ACC112 (cell line): ENCODE data around the gene CNOT1.

ENCODE experiments used
- H2AFZ ChIP-seq: fragments of 200-600 bp; sonication (generic); one replicate; pipeline ENCODE4 v1.6.0; 2017; ENCODE audit warnings: antibody characterized with exemption, low read length; ENCODE audit not compliant: unreplicated experiment
- H3K27ac ChIP-seq: fragments of 200-600 bp; sonication (generic); 2 replicates; pipeline ENCODE4 v1.5.1; 2014; ENCODE audit warnings: low read depth, mild to moderate bottlenecking, antibody characterized with exemption, low read length, moderate library complexity
- H3K27me3 ChIP-seq: fragments of 200-600 bp; sonication (generic); 2 replicates; pipeline ENCODE4 v1.6.1; 2014; ENCODE audit warnings: mild to moderate bottlenecking, antibody characterized with exemption, low read length, moderate library complexity, mixed read lengths; ENCODE audit not compliant: insufficient read depth
- H3K36me3 ChIP-seq: fragments of 200-600 bp; sonication (generic); 2 replicates; pipeline ENCODE4 v1.6.1; 2016; ENCODE audit warnings: mild to moderate bottlenecking, antibody characterized with exemption, low read length, moderate library complexity, mixed read lengths; ENCODE audit not compliant: insufficient read depth
- H3K4me1 ChIP-seq: fragments of 200-600 bp; sonication (generic); one replicate; pipeline ENCODE4 v1.6.1; 2016; ENCODE audit warnings: low read length, mixed read lengths; ENCODE audit not compliant: insufficient read depth, unreplicated experiment, control insufficient read depth
- H3K4me3 ChIP-seq: fragments of 200-600 bp; sonication (generic); 2 replicates; pipeline ENCODE4 v1.5.1; 2014; ENCODE audit warnings: mild to moderate bottlenecking, low read depth, low read length
- H3K79me2 ChIP-seq: fragments of 200-600 bp; sonication (generic); one replicate; pipeline ENCODE4 v1.6.0; 2016; ENCODE audit warnings: low read length; ENCODE audit not compliant: control insufficient read depth, unreplicated experiment, insufficient read depth

The CNOT1 gene

GRCh38 chr16:58655215-58655596, 25.6 kb upstream of the CNOT1 start:
- Histone ChIP-seq H2AFZ (no peak overlapping the region), H3K27me3 (no peaks in the 10 kb centered on the region), H3K4me3 (no peak overlapping the region), H3K27ac (no peak overlapping the region), H3K36me3 (no peaks in the 10 kb centered on the region), H3K4me1 (peaks cover 9% of the 10 kb centered on the region), H3K79me2 (no peaks in the 10 kb centered on the region)

- Histone ChIP-seq H2AFZ (no peak overlapping the region), H3K4me1 (peaks cover 9% of the 10 kb centered on the region), H3K36me3 (no peaks in the 10 kb centered on the region)
These were observed 25.1 kb upstream of the CNOT1 start for GRCh38 chr16:58654560-58655214.

GRCh38 chr16:58652741-58653140, 23.1 kb upstream of the CNOT1 start:
- Histone ChIP-seq H3K4me3 (no peak overlapping the region), H3K4me1 (peaks cover 9% of the 10 kb centered on the region), H2AFZ (no peak overlapping the region), H3K27me3 (no peaks in the 10 kb centered on the region), H3K36me3 (no peaks in the 10 kb centered on the region), H3K27ac (no peak overlapping the region), H3K79me2 (no peaks in the 10 kb centered on the region)

More at GRCh38 chr16:58654560-58655214, 25.1 kb upstream of the CNOT1 start:
- H3K79me2 ChIP-seq, result no peaks in the 10 kb centered on the region
- no peak overlapping the region for H3K27ac ChIP-seq
- no peaks in the 10 kb centered on the region for H3K27me3 ChIP-seq
- no peak overlapping the region for H3K4me3 ChIP-seq

GRCh38 chr16:58651965-58652348, 22.3 kb upstream of the CNOT1 start:
- H3K27ac ChIP-seq, result no peak overlapping the region
- no peak overlapping the region for H3K4me3 ChIP-seq
- H2AFZ ChIP-seq, result no peak overlapping the region
- H3K4me1 ChIP-seq, result peaks cover 9% of the 10 kb centered on the region
- no peaks in the 10 kb centered on the region for H3K36me3 ChIP-seq
- H3K79me2 ChIP-seq, result no peaks in the 10 kb centered on the region
- H3K27me3 ChIP-seq, result no peaks in the 10 kb centered on the region

- peaks cover 9% of the 10 kb centered on the region for H3K4me1 ChIP-seq
- no peak overlapping the region for H3K4me3 ChIP-seq
- no peaks in the 10 kb centered on the region for H3K36me3 ChIP-seq
- no peak overlapping the region for H2AFZ ChIP-seq
- no peak overlapping the region for H3K27ac ChIP-seq
- H3K27me3 ChIP-seq, result no peaks in the 10 kb centered on the region
- H3K79me2 ChIP-seq, result no peaks in the 10 kb centered on the region
These were observed 20.1 kb upstream of the CNOT1 start for GRCh38 chr16:58649707-58650106.

- H3K79me2 ChIP-seq, result no peaks in the 10 kb centered on the region
- H3K4me3 ChIP-seq, result no peak overlapping the region
- no peaks in the 10 kb centered on the region for H3K27me3 ChIP-seq
- H3K27ac ChIP-seq, result no peak overlapping the region
- H2AFZ ChIP-seq, result no peak overlapping the region
- no peaks in the 10 kb centered on the region for H3K36me3 ChIP-seq
- peaks cover 9% of the 10 kb centered on the region for H3K4me1 ChIP-seq
These were observed 17.5 kb upstream of the CNOT1 start for GRCh38 chr16:58647107-58647506.

- Histone ChIP-seq H2AFZ (no peak overlapping the region), H3K36me3 (no peaks in the 10 kb centered on the region), H3K27me3 (no peaks in the 10 kb centered on the region), H3K4me1 (no peaks in the 10 kb centered on the region), H3K79me2 (no peaks in the 10 kb centered on the region), H3K4me3 (no peak overlapping the region), H3K27ac (no peak overlapping the region)
These were observed 15.3 kb upstream of the CNOT1 start for GRCh38 chr16:58644765-58645487.

- H2AFZ ChIP-seq, result no peak overlapping the region
- no peaks in the 10 kb centered on the region for H3K36me3 ChIP-seq
- H3K4me1 ChIP-seq, result no peaks in the 10 kb centered on the region
- no peak overlapping the region for H3K27ac ChIP-seq
- H3K79me2 ChIP-seq, result no peaks in the 10 kb centered on the region
- H3K4me3 ChIP-seq, result no peak overlapping the region
- H3K27me3 ChIP-seq, result no peaks in the 10 kb centered on the region
These were observed 14.5 kb upstream of the CNOT1 start for GRCh38 chr16:58644108-58644507.

- H3K27me3 ChIP-seq, result no peaks in the 10 kb centered on the region
- H3K36me3 ChIP-seq, result no peaks in the 10 kb centered on the region
- no peak overlapping the region for H3K27ac ChIP-seq
- no peak overlapping the region for H2AFZ ChIP-seq
- no peaks in the 10 kb centered on the region for H3K79me2 ChIP-seq
- H3K4me1 ChIP-seq, result peaks cover 5% of the 10 kb centered on the region
- no peak overlapping the region for H3K4me3 ChIP-seq
These were observed 11.3 kb upstream of the CNOT1 start for GRCh38 chr16:58640949-58641348.

- no peak overlapping the region for H2AFZ ChIP-seq
- H3K27ac ChIP-seq, result no peak overlapping the region
- no peaks in the 10 kb centered on the region for H3K36me3 ChIP-seq
- peaks cover 5% of the 10 kb centered on the region for H3K4me1 ChIP-seq
- H3K27me3 ChIP-seq, result no peaks in the 10 kb centered on the region
- H3K4me3 ChIP-seq, result no peak overlapping the region
- no peaks in the 10 kb centered on the region for H3K79me2 ChIP-seq
These were observed 10.2 kb upstream of the CNOT1 start for GRCh38 chr16:58639836-58640235.

- Histone ChIP-seq H3K27me3 (no peaks in the 10 kb centered on the region), H3K36me3 (no peaks in the 10 kb centered on the region), H2AFZ (no peak overlapping the region), H3K27ac (no peak overlapping the region), H3K79me2 (no peaks in the 10 kb centered on the region), H3K4me3 (no peak overlapping the region), H3K4me1 (peaks cover 5% of the 10 kb centered on the region)
These were observed 9.6 kb upstream of the CNOT1 start for GRCh38 chr16:58639230-58639629.
